K562 (cell line): Measurements from ENCODE around the gene OPN1MW3. TPM values are rescaled to one million over a fixed set of nuclear protein-coding genes. Genes with fewer than 3 reads are reported as not detected.

ENCODE experiments used
- ATAC-seq: fragments of 200-7000 bp; cut with Tn5 transposase; 3 replicates; pipeline ENCODE4 v1.9.1; 2020; ENCODE audit warnings: moderate library complexity
- BruUV-seq: library from RNA; stranded (reverse); fragments of 400-500 nt; replicated peaks from 2 replicates; lab custom pipeline; 2021; lab: Mats Ljungman, UMichigan
- CTCF ChIA-PET: fragments of 300-600 bp; formaldehyde crosslinking; extraction: SDS; loops from one replicate; lab custom pipeline; 2021; ENCODE audit warnings: low intra/inter-chr PET ratio; lab: Yijun Ruan, JAX
- POLR2A ChIA-PET: fragments of 300-600, 350-650 bp; sonication (Branson Sonifier 250); formaldehyde crosslinking; extraction: SDS; loops from one replicate; lab custom pipeline; 2021; ENCODE audit warnings: antibody characterized with exemption, inconsistent platforms; lab: Yijun Ruan, JAX
- DNase-seq, 4 experiments: peaks; one replicate each; pipeline versions ENCODE4 v3.0.0 to v3.0.0-alpha.2; 2011 to 2018; ENCODE audit warnings: low spot score in 3 of 4, mixed read lengths in 3 of 4; ENCODE audit errors: extremely low read depth in 1 of 4
- FAIRE-seq: peaks from 2 replicates; lab custom pipeline; 2011; peaks lifted over from hg19 to GRCh38; lab: Jason Lieb, UNC
- H2AFZ ChIP-seq: 2 replicates; pipeline ENCODE4 v1.6.0; 2011; ENCODE audit warnings: low read depth, low read length, control low read depth, inconsistent platforms
- H3K27ac ChIP-seq: fragments of 200-600 bp; 3 replicates; pipeline ENCODE4 v1.8.0; 2011; ENCODE audit warnings: low read depth, mild to moderate bottlenecking, control low read depth, inconsistent platforms, low read length, moderate library complexity, mixed read lengths; ENCODE audit errors: extremely low read depth
- H3K27me3 ChIP-seq, 2 experiments: fragments of 300-600 bp in 1 of 2; 2 replicates in 1 of 2; 3 replicates in 1 of 2; pipeline versions ENCODE4 v1.6.0 to v1.8.0; 2011; ENCODE audit warnings: inconsistent platforms in 2 of 2, low read length in 2 of 2, mild to moderate bottlenecking in 1 of 2, mixed read lengths in 1 of 2, moderate library complexity in 1 of 2; ENCODE audit not compliant: control insufficient read depth in 2 of 2, insufficient read depth in 2 of 2
- H3K36me3 ChIP-seq: fragments of 300-600 bp; 3 replicates; pipeline ENCODE4 v1.8.0; 2011; ENCODE audit warnings: mild to moderate bottlenecking, low read length, inconsistent platforms; ENCODE audit not compliant: control insufficient read depth, insufficient read depth
- H3K4me1 ChIP-seq, 2 experiments: fragments of 200-600 bp in 1 of 2; replicated peaks in 1 of 2; 2 replicates in 1 of 2; 3 replicates in 1 of 2; pipeline versions ENCODE4 v1.5.1 to v1.8.0; 2011; ENCODE audit warnings: inconsistent platforms in 2 of 2, low read length in 2 of 2, mild to moderate bottlenecking in 1 of 2, mixed read lengths in 1 of 2, moderate library complexity in 1 of 2; ENCODE audit not compliant: control insufficient read depth in 2 of 2, insufficient read depth in 2 of 2
- H3K4me2 ChIP-seq: 2 replicates; pipeline ENCODE4 v1.6.1; 2011; ENCODE audit warnings: low read length, control low read depth, inconsistent platforms, mixed read lengths; ENCODE audit not compliant: insufficient read depth
- H3K4me3 ChIP-seq: fragments of 200-600 bp; sonication (generic), shearing (Covaris generic); 2 replicates; pipeline ENCODE4 v1.5.1; 2016; ENCODE audit warnings: control low read depth, inconsistent platforms
- H3K79me2 ChIP-seq: fragments of 200-600 bp; 3 replicates; pipeline ENCODE4 v1.8.0; 2011; ENCODE audit warnings: low read length, inconsistent platforms; ENCODE audit not compliant: control insufficient read depth, insufficient read depth
- H3K9ac ChIP-seq, 2 experiments: 2 replicates each; pipeline versions ENCODE4 v1.6.0 to v1.6.1; 2011; ENCODE audit warnings: low read depth in 2 of 2, low read length in 2 of 2, control low read depth in 1 of 2, inconsistent platforms in 1 of 2, mild to moderate bottlenecking in 1 of 2, mixed read lengths in 1 of 2; ENCODE audit not compliant: insufficient read depth in 1 of 2
- H3K9me1 ChIP-seq: one replicate; pipeline ENCODE4 v1.6.0; 2011; ENCODE audit warnings: inconsistent platforms, mild to moderate bottlenecking, low read length, moderate library complexity; ENCODE audit not compliant: control insufficient read depth, insufficient read depth
- H3K9me3 ChIP-seq: replicated peaks from 2 replicates; pipeline ENCODE4 v1.5.1; 2011; ENCODE audit warnings: low read depth, low read length, inconsistent platforms; ENCODE audit not compliant: control insufficient read depth, insufficient read depth
- H4K20me1 ChIP-seq: replicated peaks from 2 replicates; pipeline ENCODE4 v1.6.1; 2011; ENCODE audit warnings: low read length, inconsistent platforms, mixed read lengths; ENCODE audit not compliant: control insufficient read depth, insufficient read depth
- CTBP1 ChIP-seq: fragments of 450-650 bp; IDR thresholded peaks from 2 replicates; pipeline ENCODE4 v1.6.1; 2016; ENCODE audit warnings: borderline replicate concordance
- EHMT2 ChIP-seq: fragments of 450-650 bp; IDR thresholded peaks from 2 replicates; pipeline ENCODE4 v1.6.1; 2018; ENCODE audit warnings: antibody characterized with exemption
- GABPB2 ChIP-seq: fragments of 250-450 bp; sonication (Bioruptor Pico); conservative IDR thresholded peaks from 2 replicates; pipeline ENCODE4 v1.5.1; 2021; ENCODE audit warnings: mild to moderate bottlenecking
- GTF2A2 ChIP-seq: IDR thresholded peaks from 2 replicates; pipeline ENCODE4 v1.6.1; 2016; ENCODE audit warnings: mild to moderate bottlenecking, missing genetic modification characterization, missing compliant biosample characterization
- NFIC ChIP-seq: fragments of 450-650 bp; IDR thresholded peaks from 2 replicates; pipeline ENCODE4 v1.6.1; 2017; ENCODE audit warnings: mild to moderate bottlenecking, inconsistent platforms
- SIRT6 ChIP-seq: IDR thresholded peaks from one replicate; pipeline ENCODE4 v1.6.1; 2012; ENCODE audit warnings: low read depth, mild to moderate bottlenecking, control low read depth, inconsistent platforms, low read length, moderate library complexity
- ZNF830 ChIP-seq: fragments of 250-450 bp; sonication (Bioruptor Pico); IDR thresholded peaks from 2 replicates; pipeline ENCODE4 v1.5.0; 2021; ENCODE audit warnings: mild to moderate bottlenecking
- WGBS: fragments of 100-300 bp; shearing (Covaris generic); methylation state at CpG from one replicate; pipeline ENCODE4 v1.1.6; 2016; ENCODE audit warnings: low coverage, mixed read lengths; ENCODE audit not compliant: insufficient coverage; ENCODE audit errors: missing lambda C conversion rate; 5-methylcytosine and 5-hydroxymethylcytosine counted together
- in situ Hi-C: fragments of 300-500 bp; cut with MboI; formaldehyde crosslinking; loops from 4 replicates; pipeline ENCODE4 v1.15.0; 2018; ENCODE audit warnings: inconsistent platforms, mixed read lengths
- intact Hi-C: fragments of 100-400 bp; cut with micrococcal nuclease; formaldehyde crosslinking; loops from 2 replicates; pipeline ENCODE4 v1.14.2; 2022
- polyA plus RNA-seq, 8 experiments: library from polyadenylated mRNA; depleted of rRNA in 4 of 8; stranded (reverse) in 5 of 8; unstranded in 3 of 8; fragments of >200 nt; fragmentation: Nextera tagmentation in 2 of 8; fragmentation: Illumina TruSeq in 1 of 8; extraction: Ambion mirVana in 2 of 8; extraction: Trizol in 1 of 8; gene quantifications; 2 replicates each; pipeline versions ENCODE4 v1.2.1 to v1.2.3, GENCODE V29; 2011 to 2014; ENCODE audit warnings: inconsistent platforms in 1 of 8, missing spikeins in 1 of 8
- total RNA-seq, 7 experiments: library from RNA; depleted of rRNA in 6 of 7; stranded (reverse); fragments of >200 nt in 6 of 7; fragmentation: Illumina TruSeq in 2 of 7; extraction: Trizol in 2 of 7; gene quantifications; 2 replicates each; pipeline versions ENCODE4 v1.2.1 to v1.2.3, GENCODE V29; 2011 to 2021; ENCODE audit warnings: low replicate concordance in 1 of 7
- TF ChIP-seq, protein P1 (sequence below): fragments of 450-650 bp; IDR thresholded peaks from 2 replicates; pipeline ENCODE4 v1.6.1; 2016; ENCODE audit warnings: missing biosample characterization, missing genetic modification characterization
- TF ChIP-seq, protein P2 (sequence below): fragments of 450-650 bp; formaldehyde crosslinking; conservative IDR thresholded peaks from 2 replicates; pipeline ENCODE4 v1.4.0; 2022; ENCODE audit warnings: mild to moderate bottlenecking, missing genetic modification characterization
- TF ChIP-seq, protein P3 (sequence below): fragments of 450-650 bp; IDR thresholded peaks from one replicate; pipeline ENCODE4 v1.6.1; 2018; ENCODE audit warnings: mild to moderate bottlenecking, moderate library complexity; ENCODE audit not compliant: partially characterized antibody
- TF ChIP-seq, protein P4 (sequence below), 2 experiments: fragments of 450-650 bp; conservative IDR thresholded peaks; 2 replicates each; pipeline ENCODE4 v1.6.1; 2017; ENCODE audit warnings: mild to moderate bottlenecking in 2 of 2, moderate library complexity in 2 of 2

The OPN1MW3 gene
- total and polyA plus RNA-seq, 9 of the 15 experiments (the other 6 are each of a cell fraction or from before 2014, with no cell fraction given): not detected

DNA sequence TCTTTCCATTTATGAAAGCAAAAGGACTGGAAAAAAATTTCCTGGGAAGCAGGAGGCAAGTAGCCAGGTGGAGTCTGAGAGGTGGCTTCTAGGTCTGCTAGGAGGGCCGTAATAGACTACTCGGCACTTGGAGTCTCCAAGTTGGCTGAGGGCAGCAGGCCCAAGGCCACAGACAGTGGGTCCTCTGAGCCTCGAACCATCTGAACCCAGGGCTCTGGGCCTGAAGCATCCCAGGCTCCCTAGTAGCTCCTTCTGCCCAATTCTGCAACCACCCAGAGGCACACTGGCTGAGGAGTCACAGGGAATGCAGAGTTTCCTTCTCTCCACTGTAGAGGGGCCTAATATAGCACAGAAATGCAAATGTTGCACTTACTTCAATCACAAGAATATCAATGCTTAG, 58.0 kb downstream of the OPN1MW3 start:
- ChIA-PET POLR2A (interaction anchor here (0.9 kb wide), 1 partner anchor 15 kb away, joined by 5 read pairs; no protein-coding TSS in a partner anchor), CTCF (no interaction called here)
- ATAC-seq: no peak

More for the DNA sequence above, 58.0 kb downstream of the OPN1MW3 start:
- H3K4me1 ChIP-seq: peaks cover 0 to 3% of the 10 kb centered on the region in 2 experiments; a peak in 2 of 5 replicates
- no peak for DNase-seq
- TF ChIP-seq SIRT6 (no peak), CTBP1 (no peak), EHMT2 (no peak), GTF2A2 (no peak), ZNF830 (no peak), NFIC (no peak), GABPB2 (CRISPR knock-in tag) (no peak)
- TF ChIP-seq, protein P1, sequence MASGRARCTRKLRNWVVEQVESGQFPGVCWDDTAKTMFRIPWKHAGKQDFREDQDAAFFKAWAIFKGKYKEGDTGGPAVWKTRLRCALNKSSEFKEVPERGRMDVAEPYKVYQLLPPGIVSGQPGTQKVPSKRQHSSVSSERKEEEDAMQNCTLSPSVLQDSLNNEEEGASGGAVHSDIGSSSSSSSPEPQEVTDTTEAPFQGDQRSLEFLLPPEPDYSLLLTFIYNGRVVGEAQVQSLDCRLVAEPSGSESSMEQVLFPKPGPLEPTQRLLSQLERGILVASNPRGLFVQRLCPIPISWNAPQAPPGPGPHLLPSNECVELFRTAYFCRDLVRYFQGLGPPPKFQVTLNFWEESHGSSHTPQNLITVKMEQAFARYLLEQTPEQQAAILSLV (tag): no peak
- TF ChIP-seq, protein P2, sequence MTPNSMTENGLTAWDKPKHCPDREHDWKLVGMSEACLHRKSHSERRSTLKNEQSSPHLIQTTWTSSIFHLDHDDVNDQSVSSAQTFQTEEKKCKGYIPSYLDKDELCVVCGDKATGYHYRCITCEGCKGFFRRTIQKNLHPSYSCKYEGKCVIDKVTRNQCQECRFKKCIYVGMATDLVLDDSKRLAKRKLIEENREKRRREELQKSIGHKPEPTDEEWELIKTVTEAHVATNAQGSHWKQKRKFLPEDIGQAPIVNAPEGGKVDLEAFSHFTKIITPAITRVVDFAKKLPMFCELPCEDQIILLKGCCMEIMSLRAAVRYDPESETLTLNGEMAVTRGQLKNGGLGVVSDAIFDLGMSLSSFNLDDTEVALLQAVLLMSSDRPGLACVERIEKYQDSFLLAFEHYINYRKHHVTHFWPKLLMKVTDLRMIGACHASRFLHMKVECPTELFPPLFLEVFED: no peak
- TF ChIP-seq, protein P3, sequence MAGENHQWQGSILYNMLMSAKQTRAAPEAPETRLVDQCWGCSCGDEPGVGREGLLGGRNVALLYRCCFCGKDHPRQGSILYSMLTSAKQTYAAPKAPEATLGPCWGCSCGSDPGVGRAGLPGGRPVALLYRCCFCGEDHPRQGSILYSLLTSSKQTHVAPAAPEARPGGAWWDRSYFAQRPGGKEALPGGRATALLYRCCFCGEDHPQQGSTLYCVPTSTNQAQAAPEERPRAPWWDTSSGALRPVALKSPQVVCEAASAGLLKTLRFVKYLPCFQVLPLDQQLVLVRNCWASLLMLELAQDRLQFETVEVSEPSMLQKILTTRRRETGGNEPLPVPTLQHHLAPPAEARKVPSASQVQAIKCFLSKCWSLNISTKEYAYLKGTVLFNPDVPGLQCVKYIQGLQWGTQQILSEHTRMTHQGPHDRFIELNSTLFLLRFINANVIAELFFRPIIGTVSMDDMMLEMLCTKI: no peak
- TF ChIP-seq, protein P4, sequence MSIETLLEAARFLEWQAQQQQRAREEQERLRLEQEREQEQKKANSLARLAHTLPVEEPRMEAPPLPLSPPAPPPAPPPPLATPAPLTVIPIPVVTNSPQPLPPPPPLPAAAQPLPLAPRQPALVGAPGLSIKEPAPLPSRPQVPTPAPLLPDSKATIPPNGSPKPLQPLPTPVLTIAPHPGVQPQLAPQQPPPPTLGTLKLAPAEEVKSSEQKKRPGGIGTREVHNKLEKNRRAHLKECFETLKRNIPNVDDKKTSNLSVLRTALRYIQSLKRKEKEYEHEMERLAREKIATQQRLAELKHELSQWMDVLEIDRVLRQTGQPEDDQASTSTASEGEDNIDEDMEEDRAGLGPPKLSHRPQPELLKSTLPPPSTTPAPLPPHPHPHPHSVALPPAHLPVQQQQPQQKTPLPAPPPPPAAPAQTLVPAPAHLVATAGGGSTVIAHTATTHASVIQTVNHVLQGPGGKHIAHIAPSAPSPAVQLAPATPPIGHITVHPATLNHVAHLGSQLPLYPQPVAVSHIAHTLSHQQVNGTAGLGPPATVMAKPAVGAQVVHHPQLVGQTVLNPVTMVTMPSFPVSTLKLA (conservative IDR thresholded peaks at IDR 0.05): no peak
- TF ChIP-seq, all 486 proteins: peak for 0
- H3K27ac ChIP-seq: no peak overlapping the region
- H2AFZ ChIP-seq: no peak overlapping the region
- no peak overlapping the region for H3K4me2 ChIP-seq
- H3K9me1 ChIP-seq: no peaks in the 10 kb centered on the region
- no peaks in the 10 kb centered on the region for H4K20me1 ChIP-seq
- H3K9me3 ChIP-seq: no peaks in the 10 kb centered on the region
- intact Hi-C loops: no loop called here
- no peak overlapping the region for H3K9ac ChIP-seq
- no peak for FAIRE-seq
- peaks cover 5 to 9% of the 10 kb centered on the region in 2 experiments; a peak in 4 of 5 replicates for H3K27me3 ChIP-seq
- WGBS: 60% methylated on average over 1 of the region's 3 CpGs
- H3K4me3 ChIP-seq: no peak overlapping the region
- in situ Hi-C loops: loop anchor here (25.0 kb wide), 1 partner anchor 103 kb away; the partner anchor contains the start of gene OPN1MW2
- no TSS peak for BruUV-seq
- no peaks in the 10 kb centered on the region for H3K36me3 ChIP-seq
- H3K79me2 ChIP-seq: no peaks in the 10 kb centered on the region
